GM18505 (cell line): ENCODE data around the gene DCUN1D2.
"Not testable (repeated sequence)": the region's sequence is repeated elsewhere in the genome, so short reads cannot be mapped to it uniquely, and the experiment has no call there.

Experiments used
- ATAC-seq: cut with Tn5 transposase; IDR thresholded peaks from one replicate; pipeline ENCODE4 v1.9.1; 2021; ENCODE audit not compliant: unreplicated experiment
- POLR2A ChIP-seq: IDR thresholded peaks from 4 replicates; pipeline ENCODE4 v1.6.1; 2011; ENCODE audit warnings: borderline replicate concordance; ENCODE audit not compliant: insufficient read depth, insufficient read length; ENCODE audit errors: extremely low read depth

Gene DCUN1D2

GRCh38 chr13:113531041-113531873 is 40.7 kb upstream of the DCUN1D2 start:
- TF ChIP-seq POLR2A = no peak
- ATAC-seq = no peak

GRCh38 chr13:113528813-113529180 is 38.3 kb upstream of the DCUN1D2 start:
- no peak for ATAC-seq
- TF ChIP-seq POLR2A = no peak

GRCh38 chr13:113528101-113528812 is 37.7 kb upstream of the DCUN1D2 start:
- no peak for TF ChIP-seq POLR2A
- no peak for ATAC-seq

GRCh38 chr13:113527272-113527958 is 36.9 kb upstream of the DCUN1D2 start:
- no peak for ATAC-seq
- no peak for TF ChIP-seq POLR2A

GRCh38 chr13:113526466-113527220 is 36.1 kb upstream of the DCUN1D2 start:
- ATAC-seq = no peak
- TF ChIP-seq POLR2A = no peak

GRCh38 chr13:113522438-113522837 is 31.9 kb upstream of the DCUN1D2 start:
- ATAC-seq = not testable (repeated sequence)

- no peak for TF ChIP-seq POLR2A
Measured at GRCh38 chr13:113520571-113520970, 30.1 kb upstream of the DCUN1D2 start.

GRCh38 chr13:113519556-113519955 is 29.0 kb upstream of the DCUN1D2 start:
- TF ChIP-seq POLR2A = no peak
- ATAC-seq = no peak

More at GRCh38 chr13:113520571-113520970, 30.1 kb upstream of the DCUN1D2 start:
- ATAC-seq = no peak

- no peak for TF ChIP-seq POLR2A
- no peak for ATAC-seq
Measured at GRCh38 chr13:113518076-113518803, 27.7 kb upstream of the DCUN1D2 start.

GRCh38 chr13:113514847-113515246 is 24.3 kb upstream of the DCUN1D2 start:
- no peak for ATAC-seq
- no peak for TF ChIP-seq POLR2A

GRCh38 chr13:113513761-113514160 is 23.2 kb upstream of the DCUN1D2 start:
- no peak for ATAC-seq
- no peak for TF ChIP-seq POLR2A

GRCh38 chr13:113511361-113511760 is 20.9 kb upstream of the DCUN1D2 start:
- no peak for TF ChIP-seq POLR2A
- no peak for ATAC-seq
